ENCODE results near the gene PEF1.

Gene PEF1, protein sequence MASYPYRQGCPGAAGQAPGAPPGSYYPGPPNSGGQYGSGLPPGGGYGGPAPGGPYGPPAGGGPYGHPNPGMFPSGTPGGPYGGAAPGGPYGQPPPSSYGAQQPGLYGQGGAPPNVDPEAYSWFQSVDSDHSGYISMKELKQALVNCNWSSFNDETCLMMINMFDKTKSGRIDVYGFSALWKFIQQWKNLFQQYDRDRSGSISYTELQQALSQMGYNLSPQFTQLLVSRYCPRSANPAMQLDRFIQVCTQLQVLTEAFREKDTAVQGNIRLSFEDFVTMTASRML

GRCh38 chr1:31644560-31645273 is at the start of gene PEF1:
Gene PEF1 (minus strand): TSS chr1:31644876. CDS start chr1:31644864, 12 bp downstream.
- H3K27me3 ChIP-seq (ENCODE audit: control insufficient read depth, insufficient read depth, low read length): no peaks in the 10 kb centered on the region
- H3K9me3 ChIP-seq (ENCODE audit: control insufficient read depth, low read depth, low read length): no peaks in the 10 kb centered on the region
- peak within 1 kb of the TSS; percentile 97 for H3K9ac ChIP-seq (ENCODE audit: low read length)
- no peaks in the 10 kb centered on the region for H3K36me3 ChIP-seq (ENCODE audit: control insufficient read depth, low read depth, low read length)
- peaks cover 6% of the 10 kb centered on the region for H3K4me1 ChIP-seq (ENCODE audit: control insufficient read depth, low read depth, low read length)
- peak within 1 kb of the TSS; percentile 98 for H3K27ac ChIP-seq (ENCODE audit: low read length)
- peak within 1 kb of the TSS; percentile 98 for H3K4me3 ChIP-seq (ENCODE audit: low read length)

DNA sequence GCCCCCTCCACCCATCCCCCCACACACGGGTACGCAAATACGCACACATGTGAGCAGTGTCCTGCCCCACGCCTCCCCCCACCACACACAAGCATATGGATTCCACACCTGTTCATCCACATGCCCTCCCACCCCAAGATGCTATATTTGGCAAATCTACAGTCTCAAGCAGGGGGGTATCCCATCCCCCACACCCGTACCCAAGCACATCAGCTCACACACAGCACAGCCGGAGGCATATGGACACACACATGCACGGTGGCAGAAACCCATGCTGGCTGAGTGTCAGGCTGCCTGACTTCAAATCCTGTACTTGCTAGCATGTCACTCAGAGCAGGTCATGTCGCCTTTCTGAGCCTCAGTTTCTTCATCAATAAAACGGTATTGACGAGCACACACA is 48.6 kb upstream of the PEF1 start:
- Histone ChIP-seq H3K4me3 (ENCODE audit: low read length) (no peak overlapping the region), H3K4me1 (ENCODE audit: control insufficient read depth, low read depth, low read length) (no peaks in the 10 kb centered on the region), H3K27ac (ENCODE audit: low read length) (no peak overlapping the region), H3K27me3 (ENCODE audit: control insufficient read depth, insufficient read depth, low read length) (no peaks in the 10 kb centered on the region), H3K9me3 (ENCODE audit: control insufficient read depth, low read depth, low read length) (no peaks in the 10 kb centered on the region), H3K36me3 (ENCODE audit: control insufficient read depth, low read depth, low read length) (no peaks in the 10 kb centered on the region), H3K9ac (ENCODE audit: low read length) (no peak overlapping the region)

DNA sequence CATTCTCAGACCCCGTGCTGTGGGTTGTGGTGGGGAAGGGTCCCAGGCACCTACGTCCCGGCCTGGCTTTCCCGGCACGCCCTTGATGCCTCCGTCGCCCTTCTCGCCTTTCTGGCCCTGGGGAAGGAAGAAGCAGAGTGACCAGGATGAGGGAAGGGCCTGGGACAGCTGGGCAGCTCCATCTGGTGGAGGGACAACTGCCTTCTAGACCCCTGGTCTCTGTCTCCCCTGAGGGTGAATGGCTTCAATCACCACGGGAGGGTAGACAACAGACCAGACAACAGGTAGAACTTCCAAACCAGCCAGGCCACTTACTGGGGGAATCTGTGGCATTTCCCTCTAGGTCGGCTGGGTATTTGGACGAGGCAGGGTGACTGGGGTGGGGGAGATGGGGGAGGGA is 47.3 kb upstream of the PEF1 start:
- no peaks in the 10 kb centered on the region for H3K27me3 ChIP-seq (ENCODE audit: control insufficient read depth, insufficient read depth, low read length)
- no peak overlapping the region for H3K4me3 ChIP-seq (ENCODE audit: low read length)
- no peak overlapping the region for H3K9ac ChIP-seq (ENCODE audit: low read length)
- H3K27ac ChIP-seq (ENCODE audit: low read length): no peak overlapping the region
- no peaks in the 10 kb centered on the region for H3K9me3 ChIP-seq (ENCODE audit: control insufficient read depth, low read depth, low read length)
- H3K36me3 ChIP-seq (ENCODE audit: control insufficient read depth, low read depth, low read length): no peaks in the 10 kb centered on the region
- no peaks in the 10 kb centered on the region for H3K4me1 ChIP-seq (ENCODE audit: control insufficient read depth, low read depth, low read length)

DNA sequence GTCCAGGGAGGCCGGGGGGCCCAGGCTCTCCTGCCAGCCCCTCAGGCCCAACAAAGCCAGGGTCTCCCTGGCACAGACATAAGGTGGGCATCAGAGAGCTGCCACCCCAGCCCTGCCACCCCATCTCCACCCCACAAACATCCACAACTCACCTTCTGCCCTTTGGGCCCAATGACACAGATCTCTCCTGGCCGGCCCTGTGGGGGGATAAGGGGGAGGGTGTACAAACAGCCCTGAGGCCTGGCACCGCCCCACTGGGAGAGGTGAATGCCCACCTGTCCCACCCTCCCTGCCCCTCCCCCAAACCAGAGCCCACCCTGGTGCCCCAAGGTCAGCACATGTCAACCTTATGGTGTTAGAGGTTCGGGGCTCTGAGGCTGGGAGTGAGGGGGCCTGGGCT is 46.8 kb upstream of the PEF1 start:
- Histone ChIP-seq H3K4me3 (ENCODE audit: low read length) (no peak overlapping the region), H3K9me3 (ENCODE audit: control insufficient read depth, low read depth, low read length) (no peaks in the 10 kb centered on the region), H3K27me3 (ENCODE audit: control insufficient read depth, insufficient read depth, low read length) (no peaks in the 10 kb centered on the region), H3K27ac (ENCODE audit: low read length) (no peak overlapping the region), H3K9ac (ENCODE audit: low read length) (no peak overlapping the region), H3K36me3 (ENCODE audit: control insufficient read depth, low read depth, low read length) (no peaks in the 10 kb centered on the region), H3K4me1 (ENCODE audit: control insufficient read depth, low read depth, low read length) (no peaks in the 10 kb centered on the region)

GRCh38 chr1:31690921-31691320 is 46.2 kb upstream of the PEF1 start:
- no peaks in the 10 kb centered on the region for H3K36me3 ChIP-seq (ENCODE audit: control insufficient read depth, low read depth, low read length)

GRCh38 chr1:31689854-31690253 is 45.2 kb upstream of the PEF1 start:
- Histone ChIP-seq H3K9me3 (ENCODE audit: control insufficient read depth, low read depth, low read length) (no peaks in the 10 kb centered on the region), H3K27me3 (ENCODE audit: control insufficient read depth, insufficient read depth, low read length) (no peaks in the 10 kb centered on the region), H3K4me1 (ENCODE audit: control insufficient read depth, low read depth, low read length) (no peaks in the 10 kb centered on the region), H3K36me3 (ENCODE audit: control insufficient read depth, low read depth, low read length) (no peaks in the 10 kb centered on the region), H3K27ac (ENCODE audit: low read length) (no peak overlapping the region), H3K4me3 (ENCODE audit: low read length) (no peak overlapping the region), H3K9ac (ENCODE audit: low read length) (no peak overlapping the region)

More at GRCh38 chr1:31690921-31691320, 46.2 kb upstream of the PEF1 start:
- Histone ChIP-seq H3K9ac (ENCODE audit: low read length) (no peak overlapping the region), H3K27me3 (ENCODE audit: control insufficient read depth, insufficient read depth, low read length) (no peaks in the 10 kb centered on the region), H3K27ac (ENCODE audit: low read length) (no peak overlapping the region), H3K4me3 (ENCODE audit: low read length) (no peak overlapping the region), H3K9me3 (ENCODE audit: control insufficient read depth, low read depth, low read length) (no peaks in the 10 kb centered on the region), H3K4me1 (ENCODE audit: control insufficient read depth, low read depth, low read length) (no peaks in the 10 kb centered on the region)

DNA sequence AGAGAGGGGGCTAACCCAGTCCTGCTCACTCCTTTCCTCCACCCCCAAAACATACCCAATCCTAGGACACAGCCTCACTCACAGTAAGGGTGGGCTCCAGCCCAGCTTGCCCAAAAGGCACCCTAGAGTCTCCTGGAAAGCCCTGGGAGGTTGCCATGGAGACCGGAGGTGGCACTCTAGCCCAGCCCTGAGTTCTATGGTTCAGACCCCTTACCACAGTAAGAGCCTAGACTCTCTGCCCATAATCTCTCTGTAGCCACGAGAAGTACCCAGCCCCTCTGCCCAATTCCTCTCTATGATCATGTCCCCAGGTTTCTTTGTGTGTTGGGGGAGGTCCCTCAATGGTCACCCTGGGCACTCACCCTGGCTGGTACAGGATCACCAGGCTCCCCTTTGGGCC is 44.7 kb upstream of the PEF1 start:
- Histone ChIP-seq H3K27ac (ENCODE audit: low read length) (no peak overlapping the region), H3K9ac (ENCODE audit: low read length) (no peak overlapping the region), H3K4me3 (ENCODE audit: low read length) (no peak overlapping the region), H3K9me3 (ENCODE audit: control insufficient read depth, low read depth, low read length) (no peaks in the 10 kb centered on the region), H3K4me1 (ENCODE audit: control insufficient read depth, low read depth, low read length) (no peaks in the 10 kb centered on the region), H3K27me3 (ENCODE audit: control insufficient read depth, insufficient read depth, low read length) (no peaks in the 10 kb centered on the region), H3K36me3 (ENCODE audit: control insufficient read depth, low read depth, low read length) (no peaks in the 10 kb centered on the region)

DNA sequence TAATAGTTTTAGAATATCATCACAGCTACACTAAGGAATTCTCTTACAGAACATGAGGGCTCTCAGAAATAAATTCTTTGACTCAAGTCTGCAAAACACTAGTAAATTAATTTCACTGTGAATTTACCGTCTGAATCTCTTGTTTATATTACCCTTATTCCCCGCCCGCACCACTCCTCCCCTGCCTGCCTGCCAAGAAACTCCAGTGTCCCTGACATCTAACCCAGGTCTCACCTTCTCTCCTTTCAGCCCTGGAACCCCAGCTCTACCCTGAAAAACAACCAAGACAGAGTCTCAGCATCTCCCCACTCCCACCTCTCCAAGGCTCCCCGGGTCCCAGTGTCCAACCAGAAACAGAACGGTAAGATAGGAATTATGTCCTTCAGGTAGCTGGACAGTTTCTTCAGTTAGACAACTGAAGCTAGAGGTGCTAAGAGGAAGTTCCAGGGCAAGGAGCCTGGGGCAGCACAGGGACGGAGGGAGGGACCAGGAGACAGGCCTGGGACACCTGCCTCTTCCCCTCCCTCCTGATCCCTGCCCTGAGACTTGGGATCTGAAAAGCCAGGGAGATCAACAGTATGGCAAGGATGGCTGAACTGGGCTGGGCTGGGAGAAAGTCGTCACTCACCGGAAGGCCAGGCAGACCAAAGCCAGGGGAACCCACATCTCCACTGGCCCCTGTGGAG is 43.7 kb upstream of the PEF1 start:
- Histone ChIP-seq H3K36me3 (ENCODE audit: control insufficient read depth, low read depth, low read length) (no peaks in the 10 kb centered on the region), H3K27ac (ENCODE audit: low read length) (no peak overlapping the region)

DNA sequence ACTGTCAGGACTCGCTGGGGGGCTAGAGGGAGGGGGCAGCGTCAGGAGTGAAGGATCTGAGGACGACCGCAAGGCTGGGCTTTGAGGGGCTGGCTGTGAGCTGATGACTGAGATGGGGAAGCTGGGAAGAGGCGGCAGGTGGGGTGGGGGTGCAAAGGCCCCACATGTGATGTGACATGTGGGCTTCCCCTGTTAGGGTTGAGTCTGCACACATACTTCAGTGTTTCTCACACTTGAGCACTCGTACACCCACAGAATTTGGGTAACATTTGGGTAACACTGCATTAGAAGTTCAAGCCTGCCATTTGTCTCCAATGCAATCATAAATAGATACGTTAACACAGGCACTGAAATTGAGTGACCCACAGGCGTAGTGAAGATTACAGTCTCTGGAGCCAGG is 42.9 kb upstream of the PEF1 start:
- Histone ChIP-seq H3K36me3 (ENCODE audit: control insufficient read depth, low read depth, low read length) (no peaks in the 10 kb centered on the region), H3K9ac (ENCODE audit: low read length) (no peak overlapping the region), H3K9me3 (ENCODE audit: control insufficient read depth, low read depth, low read length) (no peaks in the 10 kb centered on the region), H3K27ac (ENCODE audit: low read length) (no peak overlapping the region), H3K4me1 (ENCODE audit: control insufficient read depth, low read depth, low read length) (no peaks in the 10 kb centered on the region), H3K4me3 (ENCODE audit: low read length) (no peak overlapping the region), H3K27me3 (ENCODE audit: control insufficient read depth, insufficient read depth, low read length) (no peaks in the 10 kb centered on the region)

More for the DNA sequence above, 43.7 kb upstream of the PEF1 start:
- Histone ChIP-seq H3K9ac (ENCODE audit: low read length) (no peak overlapping the region), H3K27me3 (ENCODE audit: control insufficient read depth, insufficient read depth, low read length) (no peaks in the 10 kb centered on the region), H3K9me3 (ENCODE audit: control insufficient read depth, low read depth, low read length) (no peaks in the 10 kb centered on the region), H3K4me3 (ENCODE audit: low read length) (no peak overlapping the region), H3K4me1 (ENCODE audit: control insufficient read depth, low read depth, low read length) (no peaks in the 10 kb centered on the region)

- Histone ChIP-seq H3K4me1 (ENCODE audit: control insufficient read depth, low read depth, low read length) (no peaks in the 10 kb centered on the region), H3K9me3 (ENCODE audit: control insufficient read depth, low read depth, low read length) (no peaks in the 10 kb centered on the region), H3K36me3 (ENCODE audit: control insufficient read depth, low read depth, low read length) (no peaks in the 10 kb centered on the region), H3K4me3 (ENCODE audit: low read length) (no peak overlapping the region), H3K27ac (ENCODE audit: low read length) (no peak overlapping the region), H3K9ac (ENCODE audit: low read length) (no peak overlapping the region), H3K27me3 (ENCODE audit: control insufficient read depth, insufficient read depth, low read length) (no peaks in the 10 kb centered on the region)
These were observed 41.1 kb upstream of the PEF1 start for GRCh38 chr1:31685795-31686194.

DNA sequence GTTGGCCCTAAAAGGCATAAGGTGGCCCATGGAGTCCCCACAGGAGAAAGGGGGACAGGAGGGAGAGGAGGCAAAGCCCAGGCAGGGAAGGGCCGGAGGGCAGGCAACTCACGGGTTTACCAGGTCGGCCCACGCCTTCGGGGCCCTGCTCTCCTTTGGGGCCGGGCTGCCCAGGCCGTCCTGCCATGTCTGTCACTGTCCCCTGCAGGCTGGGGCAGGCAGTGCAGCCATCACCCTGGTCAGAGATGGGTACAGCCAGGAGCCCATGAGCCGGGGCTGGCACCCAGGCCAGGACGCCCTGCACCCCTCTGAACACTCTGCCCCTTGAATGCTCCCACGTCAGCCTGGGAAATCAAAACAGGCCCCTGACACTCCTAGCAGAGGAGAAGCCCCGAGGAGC is 39.3 kb upstream of the PEF1 start:
- Histone ChIP-seq H3K27me3 (ENCODE audit: control insufficient read depth, insufficient read depth, low read length) (no peaks in the 10 kb centered on the region), H3K36me3 (ENCODE audit: control insufficient read depth, low read depth, low read length) (no peaks in the 10 kb centered on the region), H3K9me3 (ENCODE audit: control insufficient read depth, low read depth, low read length) (no peaks in the 10 kb centered on the region)

More for the DNA sequence above, 39.3 kb upstream of the PEF1 start:
- no peaks in the 10 kb centered on the region for H3K4me1 ChIP-seq (ENCODE audit: control insufficient read depth, low read depth, low read length)
- H3K9ac ChIP-seq (ENCODE audit: low read length): no peak overlapping the region
- H3K27ac ChIP-seq (ENCODE audit: low read length): no peak overlapping the region
- H3K4me3 ChIP-seq (ENCODE audit: low read length): no peak overlapping the region
